Measurements from ENCODE around the gene OBSCN. TPM values are rescaled to one million over a fixed set of nuclear protein-coding genes. Genes with fewer than 3 reads are reported as not detected.
A peak's percentile ranks its signal among the peaks of the same experiment; 100 is the strongest.

The OBSCN gene
- total RNA-seq, 1 donor from 2014 or later, result 20.6 TPM

DNA sequence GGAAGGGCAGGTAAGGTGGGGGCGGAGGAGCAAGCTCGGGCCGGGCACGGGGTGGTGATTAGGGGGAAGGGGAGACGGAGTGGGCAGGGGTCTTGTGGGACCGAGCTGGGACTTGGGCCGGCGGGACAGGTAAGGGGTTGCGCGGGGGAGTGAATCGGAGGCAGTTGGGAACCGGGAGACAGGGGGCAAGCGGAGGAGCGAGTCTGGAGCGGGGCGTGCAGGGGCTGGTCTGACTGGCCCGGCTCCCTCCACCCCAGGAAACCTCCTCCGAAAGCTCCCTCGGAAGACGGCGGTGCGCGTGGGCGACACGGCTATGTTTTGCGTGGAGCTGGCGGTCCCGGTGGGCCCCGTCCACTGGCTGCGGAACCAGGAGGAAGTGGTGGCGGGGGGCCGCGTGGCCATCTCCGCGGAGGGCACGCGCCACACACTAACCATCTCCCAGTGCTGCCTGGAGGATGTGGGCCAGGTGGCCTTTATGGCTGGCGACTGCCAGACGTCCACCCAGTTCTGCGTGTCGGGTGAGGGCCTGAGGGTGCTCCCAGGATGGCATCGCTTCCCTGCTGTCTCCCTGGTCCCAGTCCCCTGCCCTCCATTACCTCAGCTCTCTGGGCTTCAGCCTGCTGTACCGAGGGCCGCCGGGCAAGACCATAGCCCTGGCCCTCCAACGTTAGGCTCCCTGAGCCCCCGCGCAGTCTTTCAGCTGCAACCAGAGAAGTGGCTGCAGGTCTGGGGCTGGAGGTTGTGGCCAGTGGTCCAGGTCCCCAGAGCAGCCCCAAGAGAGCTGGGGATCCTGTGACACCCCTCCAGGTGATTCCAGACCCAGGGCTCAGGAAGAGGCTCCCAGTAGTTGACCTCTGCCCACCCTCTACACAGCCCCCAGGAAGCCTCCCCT, 6.3 kb downstream of the OBSCN start:
- TF ChIP-seq, protein P1, sequence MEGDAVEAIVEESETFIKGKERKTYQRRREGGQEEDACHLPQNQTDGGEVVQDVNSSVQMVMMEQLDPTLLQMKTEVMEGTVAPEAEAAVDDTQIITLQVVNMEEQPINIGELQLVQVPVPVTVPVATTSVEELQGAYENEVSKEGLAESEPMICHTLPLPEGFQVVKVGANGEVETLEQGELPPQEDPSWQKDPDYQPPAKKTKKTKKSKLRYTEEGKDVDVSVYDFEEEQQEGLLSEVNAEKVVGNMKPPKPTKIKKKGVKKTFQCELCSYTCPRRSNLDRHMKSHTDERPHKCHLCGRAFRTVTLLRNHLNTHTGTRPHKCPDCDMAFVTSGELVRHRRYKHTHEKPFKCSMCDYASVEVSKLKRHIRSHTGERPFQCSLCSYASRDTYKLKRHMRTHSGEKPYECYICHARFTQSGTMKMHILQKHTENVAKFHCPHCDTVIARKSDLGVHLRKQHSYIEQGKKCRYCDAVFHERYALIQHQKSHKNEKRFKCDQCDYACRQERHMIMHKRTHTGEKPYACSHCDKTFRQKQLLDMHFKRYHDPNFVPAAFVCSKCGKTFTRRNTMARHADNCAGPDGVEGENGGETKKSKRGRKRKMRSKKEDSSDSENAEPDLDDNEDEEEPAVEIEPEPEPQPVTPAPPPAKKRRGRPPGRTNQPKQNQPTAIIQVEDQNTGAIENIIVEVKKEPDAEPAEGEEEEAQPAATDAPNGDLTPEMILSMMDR (conservative IDR thresholded peaks at IDR 0.05; ENCODE audit: low read depth, low read length), result no peak
- no peak for DNase-seq (ENCODE audit: low read depth)
- H3K4me3 ChIP-seq (ENCODE audit: low read depth, low read length), result peak overlapping the region; percentile 64

DNA sequence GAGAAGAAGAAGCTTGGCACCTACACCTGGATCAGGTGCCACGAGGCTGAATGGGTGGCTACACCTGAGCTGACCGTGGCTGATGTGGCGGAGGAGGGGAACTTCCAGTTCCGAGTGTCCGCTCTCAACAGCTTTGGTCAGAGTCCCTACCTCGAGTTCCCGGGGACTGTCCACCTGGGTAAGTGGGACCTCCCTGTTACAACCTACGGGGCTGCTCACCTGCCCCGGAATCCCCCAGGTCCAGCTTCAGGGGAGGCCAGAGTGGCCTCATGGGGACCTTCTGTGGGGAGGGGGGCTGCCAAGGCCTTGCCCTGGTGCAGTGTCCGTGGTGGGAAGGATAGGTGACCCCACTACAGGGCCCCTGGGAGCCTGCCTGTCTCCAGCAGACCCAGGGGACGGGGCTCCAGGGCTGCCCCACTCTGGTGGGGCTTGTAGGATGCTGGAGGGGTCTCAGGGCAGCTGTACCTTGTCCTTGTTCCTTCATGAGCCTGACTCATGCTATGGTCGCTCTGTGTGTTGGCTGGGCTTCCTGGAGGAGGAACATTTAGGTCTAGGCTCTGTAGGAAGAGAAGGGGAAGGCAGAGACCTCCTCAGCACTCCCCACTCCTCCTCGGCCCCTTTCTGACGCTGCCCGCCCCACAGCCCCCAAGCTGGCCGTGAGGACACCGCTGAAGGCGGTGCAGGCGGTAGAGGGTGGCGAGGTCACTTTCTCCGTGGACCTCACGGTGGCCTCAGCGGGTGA, 7.2 kb downstream of the OBSCN start:
- no peak overlapping the region for H3K4me3 ChIP-seq (ENCODE audit: low read depth, low read length)
- TF ChIP-seq, protein P1 (conservative IDR thresholded peaks at IDR 0.05; ENCODE audit: low read depth, low read length), result no peak

DNA sequence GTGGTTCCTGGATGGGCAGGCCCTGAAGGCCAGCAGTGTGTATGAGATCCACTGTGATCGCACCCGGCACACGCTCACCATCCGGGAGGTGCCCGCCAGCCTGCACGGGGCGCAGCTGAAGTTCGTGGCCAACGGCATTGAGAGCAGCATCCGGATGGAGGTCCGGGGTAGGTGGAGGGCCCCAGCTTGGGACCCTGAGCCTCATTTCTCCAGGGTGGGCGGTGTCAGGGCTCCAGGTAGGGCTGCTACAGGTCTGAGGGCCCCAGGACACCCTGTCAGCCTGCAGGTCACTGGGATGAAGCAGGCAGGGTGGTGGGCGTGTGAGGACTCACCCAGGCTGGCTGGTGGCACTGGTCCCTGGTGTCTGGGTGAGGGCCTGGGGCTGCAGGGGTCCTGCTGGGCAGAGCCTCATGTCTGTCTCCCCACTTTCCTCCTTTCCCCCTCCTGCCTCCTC, 7.8 kb downstream of the OBSCN start:
- DNase-seq (ENCODE audit: low read depth), result no peak
- TF ChIP-seq, protein P1 (conservative IDR thresholded peaks at IDR 0.05; ENCODE audit: low read depth, low read length), result no peak
- H3K4me3 ChIP-seq (ENCODE audit: low read depth, low read length), result no peak overlapping the region

More for the DNA sequence above, 7.2 kb downstream of the OBSCN start:
- no peak for DNase-seq (ENCODE audit: low read depth)

DNA sequence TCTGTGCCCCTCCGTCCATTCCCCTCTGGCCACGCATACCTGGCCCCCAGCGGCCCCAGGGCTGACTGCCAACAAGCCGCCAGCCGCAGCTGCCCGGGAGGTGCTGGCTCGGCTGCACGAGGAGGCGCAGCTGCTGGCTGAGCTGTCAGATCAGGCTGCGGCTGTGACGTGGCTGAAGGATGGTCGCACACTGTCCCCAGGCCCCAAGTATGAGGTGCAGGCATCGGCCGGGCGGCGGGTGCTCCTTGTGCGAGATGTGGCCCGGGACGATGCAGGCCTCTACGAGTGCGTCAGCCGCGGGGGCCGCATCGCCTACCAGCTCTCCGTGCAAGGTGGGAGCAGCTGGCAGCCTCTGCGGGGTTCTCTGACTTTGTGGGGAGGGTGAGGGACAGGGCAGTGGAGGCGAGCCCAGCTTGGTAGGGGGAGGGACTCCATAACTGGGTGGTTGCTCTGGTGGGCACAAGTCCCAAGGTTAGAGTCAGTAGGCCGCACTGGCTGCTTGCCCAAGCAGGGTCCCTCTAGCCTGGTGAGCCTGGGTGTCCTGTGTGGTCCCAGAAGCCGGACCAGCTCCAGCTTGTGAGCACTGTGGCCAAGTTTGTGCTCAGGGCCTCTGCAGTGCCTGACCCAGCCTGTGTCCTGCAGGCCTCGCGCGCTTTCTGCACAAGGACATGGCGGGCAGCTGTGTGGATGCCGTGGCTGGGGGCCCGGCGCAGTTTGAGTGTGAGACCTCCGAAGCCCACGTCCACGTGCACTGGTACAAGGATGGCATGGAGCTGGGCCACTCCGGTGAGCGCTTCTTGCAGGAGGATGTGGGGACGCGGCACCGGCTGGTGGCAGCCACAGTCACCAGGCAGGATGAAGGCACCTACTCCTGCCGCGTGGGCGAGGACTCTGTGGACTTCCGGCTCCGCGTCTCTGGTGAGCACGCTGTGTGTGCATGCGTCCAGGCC, 8.8 kb downstream of the OBSCN start:
- no peak overlapping the region for H3K4me3 ChIP-seq (ENCODE audit: low read depth, low read length)
- no peak for DNase-seq (ENCODE audit: low read depth)
- TF ChIP-seq, protein P1 (conservative IDR thresholded peaks at IDR 0.05; ENCODE audit: low read depth, low read length), result no peak

DNA sequence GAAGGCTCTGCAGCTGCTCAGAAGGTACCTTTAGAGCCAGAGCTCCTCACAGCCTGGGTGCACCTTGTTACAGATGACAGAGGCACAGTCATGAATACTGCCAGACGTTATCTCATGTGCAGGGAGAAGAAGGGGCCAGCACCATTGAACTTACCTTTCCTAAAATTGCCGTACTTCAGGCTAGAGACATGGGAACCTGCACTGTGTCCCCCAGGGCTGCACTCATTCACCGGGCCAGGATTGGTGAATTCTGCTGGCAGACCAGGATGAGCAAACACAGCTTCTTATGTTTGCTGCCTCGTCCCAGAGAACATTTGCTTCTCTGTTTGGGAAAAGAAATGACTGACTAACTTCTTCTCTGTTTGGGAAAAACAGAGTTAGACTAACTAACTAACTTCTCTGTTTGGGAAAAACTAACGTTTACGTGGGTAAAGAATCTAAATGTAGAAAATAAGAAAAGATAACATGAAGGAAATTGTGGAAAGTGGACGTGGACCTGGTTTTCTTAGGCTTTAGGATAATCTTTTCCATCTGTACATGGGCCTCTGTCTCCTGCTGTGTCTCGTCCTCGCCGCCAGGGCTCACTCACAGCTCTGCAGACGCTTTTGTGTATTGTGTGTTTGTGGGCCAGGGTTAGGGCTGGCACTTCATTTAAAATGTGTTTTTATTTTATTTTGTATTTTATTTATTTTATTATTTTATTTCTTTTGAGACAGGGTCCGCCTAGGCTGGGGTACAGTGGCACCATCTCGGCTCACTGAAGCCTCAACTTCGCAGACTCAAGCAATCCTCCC, 9.9 kb downstream of the OBSCN start:
- DNase-seq (ENCODE audit: low read depth), result no peak
- TF ChIP-seq, protein P1 (conservative IDR thresholded peaks at IDR 0.05; ENCODE audit: low read depth, low read length), result no peak
- H3K4me3 ChIP-seq (ENCODE audit: low read depth, low read length), result no peak overlapping the region

All from epithelial cell of proximal tubule (primary cell).